Smooth muscle cell (in vitro differentiated cells): ENCODE measurements around the gene PDE6H. TPM values are rescaled to one million over a fixed set of nuclear protein-coding genes. Genes with fewer than 3 reads are reported as not detected.

Experiments used
- DNase-seq: peaks from one replicate; lab custom pipeline; 2025; ENCODE audit not compliant: unreplicated experiment; lab: John Stamatoyannopoulos, UW
- H2AFZ ChIP-seq: fragments of 200-600 bp; sonication (generic); 2 replicates; pipeline ENCODE4 v1.6.0; 2016; ENCODE audit warnings: antibody characterized with exemption, low read depth, mild to moderate bottlenecking
- H3F3A ChIP-seq: fragments of 200-600 bp; sonication (generic); 2 replicates; pipeline ENCODE4 v1.6.0; 2017; ENCODE audit warnings: antibody characterized with exemption, low read depth
- H3K27ac ChIP-seq: fragments of 200-600 bp; sonication (generic); 2 replicates; pipeline ENCODE4 v1.5.1; 2016; ENCODE audit warnings: low read depth, mild to moderate bottlenecking
- H3K27me3 ChIP-seq: fragments of 200-600 bp; sonication (generic); 2 replicates; pipeline ENCODE4 v1.6.1; 2016; ENCODE audit warnings: low read depth, mild to moderate bottlenecking
- H3K36me3 ChIP-seq: fragments of 200-600 bp; sonication (generic); 2 replicates; pipeline ENCODE4 v1.5.1; 2016; ENCODE audit warnings: low read depth
- H3K4me1 ChIP-seq: fragments of 200-600 bp; sonication (generic); 2 replicates; pipeline ENCODE4 v1.5.1; 2016; ENCODE audit warnings: low read depth
- H3K4me2 ChIP-seq: fragments of 200-600 bp; sonication (generic); 2 replicates; pipeline ENCODE4 v1.6.0; 2016; ENCODE audit warnings: mild to moderate bottlenecking
- H3K4me3 ChIP-seq: fragments of 200-600 bp; sonication (generic); 2 replicates; pipeline ENCODE4 v1.5.1; 2016; ENCODE audit warnings: mild to moderate bottlenecking
- H3K79me2 ChIP-seq: fragments of 200-600 bp; sonication (generic); 2 replicates; pipeline ENCODE4 v1.6.0; 2016; ENCODE audit warnings: low read depth, mild to moderate bottlenecking
- H3K9ac ChIP-seq: fragments of 200-600 bp; sonication (generic); 2 replicates; pipeline ENCODE4 v1.6.0; 2016; ENCODE audit warnings: low read depth
- H3K9me3 ChIP-seq: fragments of 200-600 bp; sonication (generic); replicated peaks from 2 replicates; pipeline ENCODE4 v1.5.1; 2016; ENCODE audit warnings: low read depth
- H4K20me1 ChIP-seq: fragments of 200-600 bp; sonication (generic); 2 replicates; pipeline ENCODE4 v1.6.0; 2016; ENCODE audit warnings: low read depth
- CTCF ChIP-seq: fragments of 200-600 bp; sonication (generic); IDR thresholded peaks from 2 replicates; pipeline ENCODE4 v1.5.1; 2017; ENCODE audit warnings: borderline replicate concordance, mild to moderate bottlenecking, antibody characterized with exemption; ENCODE audit not compliant: insufficient read depth, poor library complexity, severe bottlenecking
- WGBS: methylation state at CpG from one replicate; pipeline ENCODE4 v1.1.7; 2016; ENCODE audit warnings: low lambda C conversion rate; 5-methylcytosine and 5-hydroxymethylcytosine counted together
- polyA plus RNA-seq: library from polyadenylated mRNA; unstranded; fragments of >200 nt; fragmentation: Nextera tagmentation; extraction: Ambion mirVana; gene quantifications from 2 replicates; pipeline ENCODE4 v1.2.1, GENCODE V29; 2016
- total RNA-seq: library from RNA; depleted of rRNA; stranded (reverse); fragments of >200 nt; gene quantifications from 2 replicates; pipeline ENCODE4 v1.2.3, GENCODE V29; 2014

PDE6H gene
- total and polyA plus RNA-seq, 2 experiments from 2014 or later = not detected

GRCh38 chr12:14934511-14934910 is 38.3 kb upstream of the PDE6H start:
- no peaks in the 10 kb centered on the region for H3K36me3 ChIP-seq
- H3K27me3 ChIP-seq = no peaks in the 10 kb centered on the region
- DNase-seq = no peak
- H3K79me2 ChIP-seq = no peaks in the 10 kb centered on the region
- no peaks in the 10 kb centered on the region for H4K20me1 ChIP-seq
- peak overlapping the region; percentile 71 for H3K27ac ChIP-seq
- H3K4me1 ChIP-seq = peaks cover 11% of the 10 kb centered on the region
- WGBS = 81% methylated on average over 2 of the region's 2 CpGs
- H3K4me2 ChIP-seq = no peak overlapping the region
- no peaks in the 10 kb centered on the region for H3K9me3 ChIP-seq
- H3K4me3 ChIP-seq = no peak overlapping the region
- H2AFZ ChIP-seq = no peak overlapping the region
- peaks cover 28% of the 10 kb centered on the region for H3F3A ChIP-seq
- H3K9ac ChIP-seq = no peak overlapping the region
- TF ChIP-seq CTCF = no peak

GRCh38 chr12:14935031-14935430 is 37.8 kb upstream of the PDE6H start:
- no peak for DNase-seq
- TF ChIP-seq CTCF = no peak
- peaks cover 28% of the 10 kb centered on the region for H3F3A ChIP-seq
- peak overlapping the region; percentile 71 for H3K27ac ChIP-seq
- 75% methylated on average over 4 of the region's 4 CpGs for WGBS
- H3K36me3 ChIP-seq = no peaks in the 10 kb centered on the region
- H3K27me3 ChIP-seq = no peaks in the 10 kb centered on the region
- no peak overlapping the region for H3K4me3 ChIP-seq
- H3K9me3 ChIP-seq = no peaks in the 10 kb centered on the region
- peaks cover 7% of the 10 kb centered on the region for H3K4me1 ChIP-seq
- no peaks in the 10 kb centered on the region for H4K20me1 ChIP-seq
- peak overlapping the region; percentile 57 for H2AFZ ChIP-seq
- H3K4me2 ChIP-seq = peak overlapping the region; percentile 2
- no peaks in the 10 kb centered on the region for H3K79me2 ChIP-seq
- no peak overlapping the region for H3K9ac ChIP-seq

- Histone ChIP-seq H3K36me3 (no peaks in the 10 kb centered on the region), H3F3A (peaks cover 22% of the 10 kb centered on the region), H3K27me3 (no peaks in the 10 kb centered on the region), H3K27ac (peak overlapping the region; percentile 71), H2AFZ (peak overlapping the region; percentile 51), H3K79me2 (no peaks in the 10 kb centered on the region), H3K9me3 (no peaks in the 10 kb centered on the region), H3K4me3 (no peak overlapping the region), H3K9ac (no peak overlapping the region), H4K20me1 (no peaks in the 10 kb centered on the region), H3K4me1 (no peaks in the 10 kb centered on the region), H3K4me2 (no peak overlapping the region)
- TF ChIP-seq CTCF = peak; percentile 15
- 44% methylated on average over 6 of the region's 6 CpGs for WGBS
- DNase-seq = no peak
Observed at GRCh38 chr12:14936224-14936861, 36.5 kb upstream of the PDE6H start.

GRCh38 chr12:14937014-14937413 is 35.8 kb upstream of the PDE6H start:
- Histone ChIP-seq H3K4me3 (no peak overlapping the region), H3K4me1 (no peaks in the 10 kb centered on the region), H3K4me2 (no peak overlapping the region), H3K9ac (no peak overlapping the region), H3F3A (peaks cover 22% of the 10 kb centered on the region), H3K27me3 (no peaks in the 10 kb centered on the region), H3K9me3 (no peaks in the 10 kb centered on the region), H3K36me3 (no peaks in the 10 kb centered on the region), H2AFZ (peak overlapping the region; percentile 51), H4K20me1 (no peaks in the 10 kb centered on the region), H3K79me2 (no peaks in the 10 kb centered on the region), H3K27ac (peak overlapping the region; percentile 71)
- no peak for DNase-seq
- TF ChIP-seq CTCF = no peak
- 50% methylated on average over 3 of the region's 3 CpGs for WGBS
